ENCODE results near the gene ENTPD1.
"Not testable (repeated sequence)": the region's sequence is repeated elsewhere in the genome, so short reads cannot be mapped to it uniquely, and the experiment has no call there.

The ENTPD1 gene

GRCh38 chr10:95742962-95743535 is 12.9 kb upstream of the ENTPD1 start:
- H3K4me3 Mint-ChIP-seq = no peak overlapping the region
- peaks cover 3% of the 10 kb centered on the region for H3K27me3 Mint-ChIP-seq (ENCODE audit: low read depth)
- peaks cover 7% of the 10 kb centered on the region for H3K36me3 Mint-ChIP-seq (ENCODE audit: low read depth)
- no peak overlapping the region for H3K27ac Mint-ChIP-seq
- H3K9me3 Mint-ChIP-seq = peaks cover 11% of the 10 kb centered on the region
- peaks cover 20% of the 10 kb centered on the region for H3K4me1 Mint-ChIP-seq (ENCODE audit: low read depth)

GRCh38 chr10:95745501-95745900 is 10.5 kb upstream of the ENTPD1 start:
- Mint-ChIP-seq H3K27me3 (ENCODE audit: low read depth) (peaks cover 3% of the 10 kb centered on the region), H3K4me1 (ENCODE audit: low read depth) (peaks cover 5% of the 10 kb centered on the region), H3K4me3 (no peak overlapping the region), H3K27ac (no peak overlapping the region), H3K36me3 (ENCODE audit: low read depth) (peaks cover 7% of the 10 kb centered on the region), H3K9me3 (peaks cover 15% of the 10 kb centered on the region)

GRCh38 chr10:95748349-95748748 is 7.6 kb upstream of the ENTPD1 start:
- H3K4me3 Mint-ChIP-seq = no peak overlapping the region

GRCh38 chr10:95755511-95756004 is 405 bp upstream of the ENTPD1 start:
- peaks cover 47% of the 10 kb centered on the region for H3K4me1 Mint-ChIP-seq (ENCODE audit: low read depth)
- peaks cover 13% of the 10 kb centered on the region for H3K9me3 Mint-ChIP-seq
- peak overlapping the region; percentile 85 for H3K27ac Mint-ChIP-seq
- H3K27me3 Mint-ChIP-seq (ENCODE audit: low read depth) = peaks cover 10% of the 10 kb centered on the region
- H3K36me3 Mint-ChIP-seq (ENCODE audit: low read depth) = peaks cover 10% of the 10 kb centered on the region
- peak overlapping the region; percentile 86 for H3K4me3 Mint-ChIP-seq

More at GRCh38 chr10:95748349-95748748, 7.6 kb upstream of the ENTPD1 start:
- peaks cover 4% of the 10 kb centered on the region for H3K4me1 Mint-ChIP-seq (ENCODE audit: low read depth)
- H3K27me3 Mint-ChIP-seq (ENCODE audit: low read depth) = peaks cover 3% of the 10 kb centered on the region
- peaks cover 25% of the 10 kb centered on the region for H3K9me3 Mint-ChIP-seq
- H3K27ac Mint-ChIP-seq = no peak overlapping the region
- peaks cover 13% of the 10 kb centered on the region for H3K36me3 Mint-ChIP-seq (ENCODE audit: low read depth)

- peaks cover 8% of the 10 kb centered on the region for H3K36me3 Mint-ChIP-seq (ENCODE audit: low read depth)
- H3K4me3 Mint-ChIP-seq = peak overlapping the region; percentile 86
- peaks cover 10% of the 10 kb centered on the region for H3K27me3 Mint-ChIP-seq (ENCODE audit: low read depth)
- H3K9me3 Mint-ChIP-seq = peaks cover 4% of the 10 kb centered on the region
- peak overlapping the region; percentile 90 for H3K27ac Mint-ChIP-seq
- peaks cover 51% of the 10 kb centered on the region for H3K4me1 Mint-ChIP-seq (ENCODE audit: low read depth)
Measured at GRCh38 chr10:95756809-95757684, 1.1 kb downstream of the ENTPD1 start.

- Mint-ChIP-seq H3K27me3 (ENCODE audit: low read depth) (peaks cover 10% of the 10 kb centered on the region), H3K4me1 (ENCODE audit: low read depth) (peaks cover 55% of the 10 kb centered on the region)
Measured at GRCh38 chr10:95758351-95759025, 2.5 kb downstream of the ENTPD1 start.

GRCh38 chr10:95759233-95759826 is 3.4 kb downstream of the ENTPD1 start:
- Mint-ChIP-seq H3K4me3 (peak overlapping the region; percentile 15), H3K4me1 (ENCODE audit: low read depth) (peaks cover 55% of the 10 kb centered on the region), H3K36me3 (ENCODE audit: low read depth) (peaks cover 13% of the 10 kb centered on the region), H3K9me3 (peaks cover 6% of the 10 kb centered on the region), H3K27ac (peak overlapping the region; percentile 79), H3K27me3 (ENCODE audit: low read depth) (peaks cover 8% of the 10 kb centered on the region)

More at GRCh38 chr10:95758351-95759025, 2.5 kb downstream of the ENTPD1 start:
- peaks cover 4% of the 10 kb centered on the region for H3K9me3 Mint-ChIP-seq
- peak overlapping the region; percentile 82 for H3K27ac Mint-ChIP-seq
- H3K4me3 Mint-ChIP-seq = peak overlapping the region; percentile 18
- H3K36me3 Mint-ChIP-seq (ENCODE audit: low read depth) = peaks cover 8% of the 10 kb centered on the region

- H3K9me3 Mint-ChIP-seq = peaks cover 9% of the 10 kb centered on the region
- peak overlapping the region; percentile 38 for H3K4me3 Mint-ChIP-seq
- peaks cover 39% of the 10 kb centered on the region for H3K4me1 Mint-ChIP-seq (ENCODE audit: low read depth)
- H3K27me3 Mint-ChIP-seq (ENCODE audit: low read depth) = no peaks in the 10 kb centered on the region
- H3K36me3 Mint-ChIP-seq (ENCODE audit: low read depth) = peaks cover 26% of the 10 kb centered on the region
- peak overlapping the region; percentile 81 for H3K27ac Mint-ChIP-seq
Measured at GRCh38 chr10:95761939-95762492, 6.1 kb downstream of the ENTPD1 start.

GRCh38 chr10:95767884-95768556 is 12.1 kb downstream of the ENTPD1 start:
- peak overlapping the region; percentile 78 for H3K27ac Mint-ChIP-seq
- peaks cover 49% of the 10 kb centered on the region for H3K36me3 Mint-ChIP-seq (ENCODE audit: low read depth)

GRCh38 chr10:95770084-95770720 is 14.2 kb downstream of the ENTPD1 start:
- H3K27me3 Mint-ChIP-seq (ENCODE audit: low read depth) = peaks cover 6% of the 10 kb centered on the region
- peaks cover 14% of the 10 kb centered on the region for H3K9me3 Mint-ChIP-seq
- peaks cover 27% of the 10 kb centered on the region for H3K4me1 Mint-ChIP-seq (ENCODE audit: low read depth)
- H3K4me3 Mint-ChIP-seq = no peak overlapping the region
- H3K36me3 Mint-ChIP-seq (ENCODE audit: low read depth) = peaks cover 47% of the 10 kb centered on the region
- H3K27ac Mint-ChIP-seq = peak overlapping the region; percentile 17

More at GRCh38 chr10:95767884-95768556, 12.1 kb downstream of the ENTPD1 start:
- H3K4me3 Mint-ChIP-seq = peak overlapping the region; percentile 12
- H3K9me3 Mint-ChIP-seq = peaks cover 16% of the 10 kb centered on the region
- peaks cover 29% of the 10 kb centered on the region for H3K4me1 Mint-ChIP-seq (ENCODE audit: low read depth)
- H3K27me3 Mint-ChIP-seq (ENCODE audit: low read depth) = peaks cover 6% of the 10 kb centered on the region

- Mint-ChIP-seq H3K36me3 (ENCODE audit: low read depth) (peaks cover 38% of the 10 kb centered on the region), H3K4me1 (ENCODE audit: low read depth) (peaks cover 21% of the 10 kb centered on the region), H3K9me3 (peaks cover 14% of the 10 kb centered on the region)
- H3K4me3 Mint-ChIP-seq; H3K27ac Mint-ChIP-seq; H3K27me3 Mint-ChIP-seq (ENCODE audit: low read depth): not testable (repeated sequence)
Measured at GRCh38 chr10:95773454-95773853, 17.5 kb downstream of the ENTPD1 start.

GRCh38 chr10:95777638-95778037 is 21.7 kb downstream of the ENTPD1 start:
- H3K4me1 Mint-ChIP-seq (ENCODE audit: low read depth) = peaks cover 14% of the 10 kb centered on the region
- peaks cover 18% of the 10 kb centered on the region for H3K9me3 Mint-ChIP-seq
- not testable (repeated sequence) for H3K27ac Mint-ChIP-seq; H3K4me3 Mint-ChIP-seq; H3K27me3 Mint-ChIP-seq (ENCODE audit: low read depth)
- peaks cover 33% of the 10 kb centered on the region for H3K36me3 Mint-ChIP-seq (ENCODE audit: low read depth)

- Mint-ChIP-seq H3K27ac (peak overlapping the region; percentile 31), H3K36me3 (ENCODE audit: low read depth) (peaks cover 24% of the 10 kb centered on the region), H3K9me3 (peaks cover 9% of the 10 kb centered on the region), H3K4me3 (no peak overlapping the region), H3K27me3 (ENCODE audit: low read depth) (peaks cover 8% of the 10 kb centered on the region), H3K4me1 (ENCODE audit: low read depth) (peaks cover 50% of the 10 kb centered on the region)
Measured at GRCh38 chr10:95782318-95782717, 26.4 kb downstream of the ENTPD1 start.
